GM12878 (cell line): ENCODE results near the gene TLR10. TPM values are rescaled to one million over a fixed set of nuclear protein-coding genes. Genes with fewer than 3 reads are reported as not detected.

Experiments
- ATAC-seq: fragments of 200-7000 bp; cut with Tn5 transposase; 3 replicates; pipeline ENCODE4 v1.9.1; 2020; ENCODE audit warnings: mild to moderate bottlenecking, moderate library complexity
- BruUV-seq: library from RNA; stranded (reverse); fragments of 400-500 nt; replicated peaks from 2 replicates; lab custom pipeline; 2021; lab: Mats Ljungman, UMichigan
- CTCF ChIA-PET: fragments of 300-600 bp; sonication (Branson Sonifier 250); formaldehyde crosslinking; extraction: SDS; loops from one replicate; lab custom pipeline; 2021; ENCODE audit warnings: inconsistent platforms; lab: Yijun Ruan, JAX
- POLR2A ChIA-PET: fragments of 350-600 bp; formaldehyde crosslinking; extraction: SDS; loops from one replicate; lab custom pipeline; 2021; ENCODE audit warnings: inconsistent platforms; lab: Charles Lee
- RAD21 ChIA-PET: fragments of 300-600 bp; sonication (Branson Sonifier 250); formaldehyde crosslinking; loops from one replicate; lab custom pipeline; 2023; ENCODE audit warnings: antibody characterized with exemption; ENCODE audit not compliant: unreplicated experiment; lab: Charles Lee
- SMC1A ChIA-PET: fragments of 300-600 bp; sonication (Branson Sonifier 250); formaldehyde crosslinking; loops from one replicate; lab custom pipeline; 2023; ENCODE audit not compliant: unreplicated experiment, uncharacterized antibody; lab: Charles Lee
- DNase-seq: peaks from one replicate; pipeline ENCODE4 v3.0.0-alpha.2; 2011; ENCODE audit warnings: low read depth, low spot score
- FAIRE-seq: peaks from 3 replicates; lab custom pipeline; 2011; peaks lifted over from hg19 to GRCh38; lab: Jason Lieb, UNC
- H2AFZ ChIP-seq: 2 replicates; pipeline ENCODE4 v1.6.0; 2011; ENCODE audit warnings: low read depth, low read length, control low read depth; ENCODE audit not compliant: control insufficient read depth
- H3K27ac ChIP-seq: 2 replicates; pipeline ENCODE4 v1.5.1; 2011; ENCODE audit warnings: control low read depth; ENCODE audit not compliant: control insufficient read depth, insufficient read depth
- H3K27me3 ChIP-seq, 2 experiments: replicated peaks in 1 of 2; 2 replicates each; pipeline versions ENCODE4 v1.6.0 to v1.6.1; 2011; ENCODE audit warnings: low read length in 1 of 2; ENCODE audit not compliant: control insufficient read depth in 2 of 2, insufficient read depth in 2 of 2
- H3K36me3 ChIP-seq, 2 experiments: 2 replicates each; pipeline ENCODE4 v1.5.1; 2011; ENCODE audit warnings: low read length in 1 of 2; ENCODE audit not compliant: control insufficient read depth in 2 of 2, insufficient read depth in 2 of 2
- H3K4me1 ChIP-seq: 2 replicates; pipeline ENCODE4 v1.6.1; 2011; ENCODE audit warnings: mild to moderate bottlenecking, low read length, moderate library complexity, mixed read lengths; ENCODE audit not compliant: control insufficient read depth, insufficient read depth
- H3K4me2 ChIP-seq: 2 replicates; pipeline ENCODE4 v1.6.0; 2011; ENCODE audit warnings: control low read depth; ENCODE audit not compliant: control insufficient read depth, insufficient read depth
- H3K4me3 ChIP-seq: fragments of 200-600 bp; sonication (generic); 2 replicates; pipeline ENCODE4 v1.5.1; 2016
- H3K79me2 ChIP-seq: 2 replicates; pipeline ENCODE4 v1.6.0; 2011; ENCODE audit warnings: low read length; ENCODE audit not compliant: control insufficient read depth, insufficient read depth
- H3K9ac ChIP-seq: 2 replicates; pipeline ENCODE4 v1.8.0; 2011; ENCODE audit warnings: low read length, control low read depth, mixed read lengths; ENCODE audit not compliant: control insufficient read depth, insufficient read depth
- H3K9me3 ChIP-seq: replicated peaks from 3 replicates; pipeline ENCODE4 v1.5.1; 2011; ENCODE audit warnings: mild to moderate bottlenecking, low read length; ENCODE audit not compliant: control insufficient read depth, insufficient read depth
- H4K20me1 ChIP-seq: 2 replicates; pipeline ENCODE4 v1.6.0; 2011; ENCODE audit not compliant: control insufficient read depth, insufficient read depth
- CREB1 ChIP-seq: IDR thresholded peaks from 2 replicates; pipeline ENCODE4 v1.6.1; 2012; ENCODE audit warnings: low read depth, mild to moderate bottlenecking, inconsistent platforms
- CTCF ChIP-seq, 3 experiments: IDR thresholded peaks in 2 of 3; conservative IDR thresholded peaks in 1 of 3; 2 replicates each; pipeline ENCODE4 v1.5.1; 2011; ENCODE audit warnings: low read depth in 3 of 3, low read length in 3 of 3, mild to moderate bottlenecking in 3 of 3, control low read depth in 2 of 3, moderate library complexity in 2 of 3, inconsistent platforms in 1 of 3, mixed read lengths in 1 of 3; ENCODE audit not compliant: control insufficient read depth in 2 of 3, insufficient read depth in 1 of 3; ENCODE audit errors: extremely low read depth in 1 of 3
- EGR1 ChIP-seq, 2 experiments: IDR thresholded peaks; 1 replicate in 1 of 2; 2 replicates in 1 of 2; pipeline ENCODE4 v1.6.1; 2011 to 2012; ENCODE audit warnings: low read depth in 2 of 2, low read length in 2 of 2, borderline replicate concordance in 1 of 2, mild to moderate bottlenecking in 1 of 2, moderate library complexity in 1 of 2
- FOXM1 ChIP-seq: IDR thresholded peaks from 2 replicates; pipeline ENCODE4 v1.6.1; 2012; ENCODE audit warnings: low read depth, mild to moderate bottlenecking, inconsistent platforms, low read length, moderate library complexity
- GATAD2B ChIP-seq: fragments of 450-650 bp; conservative IDR thresholded peaks from 2 replicates; pipeline ENCODE4 v1.6.1; 2017; ENCODE audit warnings: low read depth, mild to moderate bottlenecking, moderate library complexity
- HCFC1 ChIP-seq: fragments of 150-350 bp; IDR thresholded peaks from 2 replicates; pipeline ENCODE4 v1.6.1; 2014; ENCODE audit warnings: low read length
- IRF3 ChIP-seq: fragments of 450-650 bp; IDR thresholded peaks from 2 replicates; pipeline ENCODE4 v1.6.1; 2014; ENCODE audit warnings: mild to moderate bottlenecking
- IRF4 ChIP-seq: IDR thresholded peaks from 2 replicates; pipeline ENCODE4 v1.6.1; 2011; ENCODE audit warnings: low read depth, low read length
- MEF2A ChIP-seq: IDR thresholded peaks from 2 replicates; pipeline ENCODE4 v1.6.1; 2011; ENCODE audit warnings: low read depth, mild to moderate bottlenecking, low read length, moderate library complexity; ENCODE audit not compliant: insufficient read depth
- MTA2 ChIP-seq: fragments of 450-650 bp; IDR thresholded peaks from 2 replicates; pipeline ENCODE4 v1.6.1; 2016; ENCODE audit warnings: low read depth, mild to moderate bottlenecking, moderate library complexity
- MYC ChIP-seq: IDR thresholded peaks from 2 replicates; pipeline ENCODE4 v1.6.1; 2011; ENCODE audit warnings: mild to moderate bottlenecking, low read length, moderate library complexity, inconsistent platforms; ENCODE audit not compliant: insufficient read depth, insufficient replicate concordance, insufficient read length, severe bottlenecking
- NFYB ChIP-seq: IDR thresholded peaks from 2 replicates; pipeline ENCODE4 v1.6.1; 2011; ENCODE audit warnings: low read depth, mild to moderate bottlenecking, low read length, improper control_type of control experiment, moderate library complexity; ENCODE audit not compliant: insufficient read depth
- RELB ChIP-seq: fragments of 450-650 bp; IDR thresholded peaks from 2 replicates; pipeline ENCODE4 v1.6.1; 2017; ENCODE audit warnings: low read depth, mild to moderate bottlenecking, moderate library complexity
- RUNX3 ChIP-seq: IDR thresholded peaks from 2 replicates; pipeline ENCODE4 v1.6.1; 2012; ENCODE audit warnings: low read length, inconsistent platforms
- SMC3 ChIP-seq: IDR thresholded peaks from 2 replicates; pipeline ENCODE4 v1.6.1; 2011; ENCODE audit warnings: low read length, improper control_type of control experiment, borderline replicate concordance
- TCF3 ChIP-seq: IDR thresholded peaks from 2 replicates; pipeline ENCODE4 v1.6.1; 2012; ENCODE audit warnings: low read depth, mild to moderate bottlenecking, low read length, borderline replicate concordance; ENCODE audit not compliant: insufficient read depth
- USF2 ChIP-seq: IDR thresholded peaks from 2 replicates; pipeline ENCODE4 v1.6.1; 2011; ENCODE audit warnings: low read depth, low read length, improper control_type of control experiment, borderline replicate concordance
- WGBS: methylation state at CpG from one replicate; pipeline ENCODE4 v1.1.6; 2016; ENCODE audit warnings: low lambda C conversion rate; ENCODE audit not compliant: insufficient replicate concordance, insufficient coverage; ENCODE audit errors: missing lambda C conversion rate; 5-methylcytosine and 5-hydroxymethylcytosine counted together
- in situ Hi-C: fragments of 300-500 bp; cut with MboI; formaldehyde crosslinking; loops from 9 replicates; pipeline ENCODE4 v1.14.3; 2018; ENCODE audit warnings: mixed read lengths
- intact Hi-C: fragments of 100-400 bp; cut with micrococcal nuclease; formaldehyde crosslinking; loops from one replicate; pipeline ENCODE4 v1.14.2; 2022; ENCODE audit not compliant: unreplicated experiment
- polyA plus RNA-seq, 11 experiments: library from polyadenylated mRNA; depleted of rRNA in 4 of 11; unstranded in 6 of 11; stranded (reverse) in 5 of 11; fragments of >200 nt; fragmentation: Nextera tagmentation in 4 of 11; fragmentation: Illumina TruSeq in 1 of 11; extraction: Ambion mirVana in 4 of 11; extraction: Trizol in 1 of 11; gene quantifications; 1 replicate in 1 of 11; 2 replicates in 10 of 11; pipeline versions ENCODE4 v1.2.1 to v1.2.3, GENCODE V29; 2011 to 2016; ENCODE audit warnings: inconsistent platforms in 2 of 11, missing spikeins in 2 of 11, low read depth in 1 of 11
- total RNA-seq, 4 experiments: library from RNA; depleted of rRNA in 3 of 4; stranded (reverse); fragments of >200 nt in 3 of 4; fragmentation: Illumina TruSeq in 1 of 4; extraction: Trizol in 1 of 4; gene quantifications; 2 replicates each; pipeline versions ENCODE4 v1.2.1 to v1.2.3, GENCODE V29; 2013 to 2021

Gene TLR10
- total and polyA plus RNA-seq, 10 of the 15 experiments (the other 5 are each of a cell fraction or from before 2014, with no cell fraction given): 31.5 to 149 (median 64.9) TPM

GRCh38 chr4:38762560-38762959 is 20.2 kb downstream of the TLR10 start:
- ChIA-PET SMC1A (interaction anchor here (0.7 to 11.0 kb wide), 14 partner anchors 9 to 583 kb away, joined by 3 to 468 read pairs (median 54); partner anchors contain the start of genes TLR1, TLR10 and TLR6), CTCF (interaction anchor here (0.7 to 10.8 kb wide), 15 partner anchors 11 to 631 kb away, joined by 3 to 449 read pairs (median 5); partner anchors contain the start of genes TLR1, TLR10 and TLR6), RAD21 (interaction anchor here (0.7 to 9.8 kb wide), 17 partner anchors 8 to 631 kb away, joined by 3 to 437 read pairs (median 8); partner anchors contain the start of genes TLR1, TLR10 and TLR6), POLR2A (interaction anchor here (0.7 to 9.8 kb wide), 8 partner anchors 19 to 263 kb away, joined by 3 to 196 read pairs (median 20); partner anchors contain the start of genes TLR1, TLR10 and TLR6)
- H3K9me3 ChIP-seq: peaks cover 24% of the 10 kb centered on the region
- H3K36me3 ChIP-seq: no peaks in the 10 kb centered on the region
- intact Hi-C loops (loop anchor here (5.0 kb wide), 1 partner anchor 270 kb away; the partner anchor contains the start of gene TMEM156), in situ Hi-C loops (loop anchor here (5.0 to 25.0 kb wide), 2 partner anchors 95 to 275 kb away; partner anchors contain the start of genes TLR6 and TMEM156)
- BruUV-seq: no TSS peak
- H3K4me1 ChIP-seq: peaks cover 43% of the 10 kb centered on the region
- H3K27me3 ChIP-seq: no peaks in the 10 kb centered on the region
- H3K79me2 ChIP-seq: peaks cover 11% of the 10 kb centered on the region
- FAIRE-seq (peak; percentile 31), DNase-seq (no peak), ATAC-seq (peak; percentile 56)
- peak overlapping the region; percentile 95 for H3K27ac ChIP-seq
- peak overlapping the region; percentile 78 for H3K9ac ChIP-seq
- WGBS: under 1% methylated on average over 14 of the region's 14 CpGs
- peak overlapping the region; percentile 48; the same call in 1 of the 2 replicates for H3K4me3 ChIP-seq
- H3K4me2 ChIP-seq: peak overlapping the region; percentile 80
- H4K20me1 ChIP-seq: no peaks in the 10 kb centered on the region
- H2AFZ ChIP-seq: peak overlapping the region; percentile 15; the same call in 1 of the 2 replicates
- TF ChIP-seq HCFC1 (no peak), RELB (no peak; the same call in 1 of the 2 replicates), MEF2A (no peak), IRF4 (no peak), USF2 (no peak), MTA2 (no peak), SMC3 (no peak), NFYB (no peak), CTCF (IDR thresholded peaks at IDR 0.05 in 2 of 3, conservative IDR thresholded peaks at IDR 0.05 in 1 of 3; ENCODE audit: control insufficient read depth in 2 of 3, extremely low read depth in 1 of 3, insufficient read depth in 1 of 3, low read depth in 3 of 3, low read length in 3 of 3) (no peak), CREB1 (no peak), EGR1 (IDR thresholded peaks at IDR 0.05; ENCODE audit: borderline replicate concordance in 1 of 2, low read depth in 2 of 2, low read length in 2 of 2) (no peak), TCF3 (0 out of 2 replicates have a peak, but pooled peaks have one; percentile 8), FOXM1 (no peak), GATAD2B (no peak), IRF3 (no peak), MYC (no peak), RUNX3 (no peak)
